Neural cell (in vitro differentiated cells): ENCODE results near the gene C19orf85.

Source experiments
- CTCF ChIP-seq: fragments of 450-650 bp; IDR thresholded peaks from 2 replicates; pipeline ENCODE4 v1.5.1; 2014; ENCODE audit warnings: antibody characterized with exemption, mild to moderate bottlenecking, moderate library complexity; ENCODE audit not compliant: poor library complexity, severe bottlenecking
- EP300 ChIP-seq: fragments of 450-650 bp; conservative IDR thresholded peaks from 2 replicates; pipeline ENCODE4 v1.6.1; 2014; ENCODE audit warnings: antibody characterized with exemption, mild to moderate bottlenecking, moderate library complexity; ENCODE audit not compliant: poor library complexity, severe bottlenecking
- EZH2 ChIP-seq: fragments of 200-600, 300-800 bp; shearing (Covaris generic), sonication (generic); IDR thresholded peaks from 2 replicates; pipeline ENCODE4 v1.6.1; 2014; ENCODE audit warnings: antibody characterized with exemption, low read length, borderline replicate concordance, mild to moderate bottlenecking; ENCODE audit not compliant: insufficient read depth, poor library complexity, severe bottlenecking
- POLR2AphosphoS5 ChIP-seq: IDR thresholded peaks from 2 replicates; pipeline ENCODE4 v1.6.1; 2012
- RAD21 ChIP-seq: fragments of 450-650 bp; conservative IDR thresholded peaks from 2 replicates; pipeline ENCODE4 v1.6.1; 2014; ENCODE audit warnings: antibody characterized with exemption, mild to moderate bottlenecking, moderate library complexity
- REST ChIP-seq: IDR thresholded peaks from 2 replicates; pipeline ENCODE4 v1.6.1; 2012; ENCODE audit warnings: borderline replicate concordance
- SMC3 ChIP-seq: fragments of 450-650 bp; conservative IDR thresholded peaks from 2 replicates; pipeline ENCODE4 v1.6.1; 2014; ENCODE audit warnings: antibody characterized with exemption, mild to moderate bottlenecking, moderate library complexity; ENCODE audit not compliant: poor library complexity
- TAF1 ChIP-seq: IDR thresholded peaks from 2 replicates; pipeline ENCODE4 v1.6.1; 2012; ENCODE audit warnings: low read depth

- no peak for TF ChIP-seq CTCF
- no peak for TF ChIP-seq EP300
- no peak for TF ChIP-seq REST
- no peak for TF ChIP-seq EZH2
- no peak for TF ChIP-seq SMC3
- TF ChIP-seq POLR2AphosphoS5 = no peak
- no peak for TF ChIP-seq TAF1
- TF ChIP-seq RAD21 = no peak
These were observed 1.1 kb upstream of the C19orf85 start for GRCh38 chr19:55465460-55466240.
